Activated T-cell treated with anti-CD3 and anti-CD28 coated beads for 4 hours (primary cell): ENCODE results near the gene TLCD3A.
"Not testable (repeated sequence)": the region's sequence is repeated elsewhere in the genome, so short reads cannot be mapped to it uniquely, and the experiment has no call there.

Experiments used
- DNase-seq: peaks from one replicate; pipeline ENCODE4 v3.0.0-alpha.2; 2020

Gene TLCD3A

GRCh38 chr17:789931-790873, 57.8 kb downstream of the TLCD3A start:
- DNase-seq: not testable (repeated sequence)

GRCh38 chr17:790874-791247, 58.5 kb downstream of the TLCD3A start:
- DNase-seq: not testable (repeated sequence)

- DNase-seq: no peak
Measured at GRCh38 chr17:791829-792228, 59.4 kb downstream of the TLCD3A start.

GRCh38 chr17:792277-792676, 59.9 kb downstream of the TLCD3A start:
- no peak for DNase-seq
